Smooth muscle cell (in vitro differentiated cells): ENCODE measurements around the gene CHST12. TPM values are rescaled to one million over a fixed set of nuclear protein-coding genes. Genes with fewer than 3 reads are reported as not detected.
A peak's percentile ranks its signal among the peaks of the same experiment; 100 is the strongest.

Experiments used
- DNase-seq: peaks from one replicate; lab custom pipeline; 2025; ENCODE audit not compliant: unreplicated experiment; lab: John Stamatoyannopoulos, UW
- H2AFZ ChIP-seq: fragments of 200-600 bp; sonication (generic); 2 replicates; pipeline ENCODE4 v1.6.0; 2016; ENCODE audit warnings: antibody characterized with exemption, low read depth, mild to moderate bottlenecking
- H3F3A ChIP-seq: fragments of 200-600 bp; sonication (generic); 2 replicates; pipeline ENCODE4 v1.6.0; 2017; ENCODE audit warnings: antibody characterized with exemption, low read depth
- H3K27ac ChIP-seq: fragments of 200-600 bp; sonication (generic); 2 replicates; pipeline ENCODE4 v1.5.1; 2016; ENCODE audit warnings: low read depth, mild to moderate bottlenecking
- H3K27me3 ChIP-seq: fragments of 200-600 bp; sonication (generic); 2 replicates; pipeline ENCODE4 v1.6.1; 2016; ENCODE audit warnings: low read depth, mild to moderate bottlenecking
- H3K36me3 ChIP-seq: fragments of 200-600 bp; sonication (generic); 2 replicates; pipeline ENCODE4 v1.5.1; 2016; ENCODE audit warnings: low read depth
- H3K4me1 ChIP-seq: fragments of 200-600 bp; sonication (generic); 2 replicates; pipeline ENCODE4 v1.5.1; 2016; ENCODE audit warnings: low read depth
- H3K4me2 ChIP-seq: fragments of 200-600 bp; sonication (generic); 2 replicates; pipeline ENCODE4 v1.6.0; 2016; ENCODE audit warnings: mild to moderate bottlenecking
- H3K4me3 ChIP-seq: fragments of 200-600 bp; sonication (generic); 2 replicates; pipeline ENCODE4 v1.5.1; 2016; ENCODE audit warnings: mild to moderate bottlenecking
- H3K79me2 ChIP-seq: fragments of 200-600 bp; sonication (generic); 2 replicates; pipeline ENCODE4 v1.6.0; 2016; ENCODE audit warnings: low read depth, mild to moderate bottlenecking
- H3K9ac ChIP-seq: fragments of 200-600 bp; sonication (generic); 2 replicates; pipeline ENCODE4 v1.6.0; 2016; ENCODE audit warnings: low read depth
- H3K9me3 ChIP-seq: fragments of 200-600 bp; sonication (generic); replicated peaks from 2 replicates; pipeline ENCODE4 v1.5.1; 2016; ENCODE audit warnings: low read depth
- H4K20me1 ChIP-seq: fragments of 200-600 bp; sonication (generic); 2 replicates; pipeline ENCODE4 v1.6.0; 2016; ENCODE audit warnings: low read depth
- CTCF ChIP-seq: fragments of 200-600 bp; sonication (generic); IDR thresholded peaks from 2 replicates; pipeline ENCODE4 v1.5.1; 2017; ENCODE audit warnings: borderline replicate concordance, mild to moderate bottlenecking, antibody characterized with exemption; ENCODE audit not compliant: insufficient read depth, poor library complexity, severe bottlenecking
- WGBS: methylation state at CpG from one replicate; pipeline ENCODE4 v1.1.7; 2016; ENCODE audit warnings: low lambda C conversion rate; 5-methylcytosine and 5-hydroxymethylcytosine counted together
- polyA plus RNA-seq: library from polyadenylated mRNA; unstranded; fragments of >200 nt; fragmentation: Nextera tagmentation; extraction: Ambion mirVana; gene quantifications from 2 replicates; pipeline ENCODE4 v1.2.1, GENCODE V29; 2016
- total RNA-seq: library from RNA; depleted of rRNA; stranded (reverse); fragments of >200 nt; gene quantifications from 2 replicates; pipeline ENCODE4 v1.2.3, GENCODE V29; 2014

Gene CHST12
- total and polyA plus RNA-seq, 2 experiments from 2014 or later: 10.1 to 19.7 TPM

DNA sequence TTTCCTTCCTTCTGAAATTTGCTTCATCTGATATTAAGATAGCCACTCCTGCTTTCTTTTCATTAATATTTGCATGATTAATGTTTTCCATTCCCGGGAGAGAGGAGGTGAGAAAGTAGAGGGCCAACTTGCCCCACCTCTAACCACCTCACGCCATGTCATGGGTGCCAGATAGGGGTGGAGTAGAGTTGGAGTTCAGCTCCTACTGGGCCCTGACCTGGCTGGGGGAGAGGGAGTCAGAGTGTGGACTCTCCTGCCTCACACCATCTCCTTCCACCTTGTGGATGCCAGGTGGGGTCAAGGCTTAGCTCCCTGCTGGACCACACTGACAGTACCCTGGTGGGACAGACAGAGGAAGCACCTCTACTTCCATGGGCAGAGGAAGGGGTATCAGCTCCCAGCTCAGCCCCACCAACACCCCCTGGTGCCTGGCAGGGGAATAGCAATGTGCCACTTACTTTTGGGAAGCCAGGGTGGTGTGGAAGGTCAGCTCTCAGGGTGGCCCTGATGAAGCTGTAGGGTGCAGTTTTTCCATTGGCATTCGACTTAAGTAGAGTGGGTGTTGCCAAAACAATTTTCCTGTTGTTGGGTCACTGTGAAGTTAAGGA lies 28.0 kb downstream of the CHST12 start:
- TF ChIP-seq CTCF: peak; percentile 21
- Histone ChIP-seq H3K9me3 (no peaks in the 10 kb centered on the region), H3F3A (no peaks in the 10 kb centered on the region), H3K79me2 (no peaks in the 10 kb centered on the region), H3K4me2 (no peak overlapping the region), H3K36me3 (no peaks in the 10 kb centered on the region), H3K4me1 (no peaks in the 10 kb centered on the region), H3K9ac (no peak overlapping the region), H3K27ac (no peak overlapping the region), H3K27me3 (no peaks in the 10 kb centered on the region), H2AFZ (no peak overlapping the region), H3K4me3 (no peak overlapping the region), H4K20me1 (peaks cover 7% of the 10 kb centered on the region)
- DNase-seq: no peak
- WGBS: 80% methylated on average over 3 of the region's 3 CpGs

GRCh38 chr7:2432910-2433712 lies 29.7 kb downstream of the CHST12 start:
- DNase-seq: no peak
- H4K20me1 ChIP-seq: peaks cover 7% of the 10 kb centered on the region
- no peaks in the 10 kb centered on the region for H3K36me3 ChIP-seq
- no peaks in the 10 kb centered on the region for H3K79me2 ChIP-seq
- no peaks in the 10 kb centered on the region for H3F3A ChIP-seq
- H3K9me3 ChIP-seq: no peaks in the 10 kb centered on the region
- H2AFZ ChIP-seq: no peak overlapping the region
- no peaks in the 10 kb centered on the region for H3K4me1 ChIP-seq
- H3K27ac ChIP-seq: no peak overlapping the region
- H3K4me3 ChIP-seq: no peak overlapping the region
- no peak overlapping the region for H3K9ac ChIP-seq
- TF ChIP-seq CTCF: no peak
- H3K4me2 ChIP-seq: no peak overlapping the region
- 99% methylated on average over 77 of the region's 85 CpGs for WGBS
- no peaks in the 10 kb centered on the region for H3K27me3 ChIP-seq

- no peaks in the 10 kb centered on the region for H3F3A ChIP-seq
- WGBS: 93% methylated on average over 42 of the region's 42 CpGs
- no peak overlapping the region for H3K9ac ChIP-seq
These were observed 30.5 kb downstream of the CHST12 start for GRCh38 chr7:2433713-2434550.

More at GRCh38 chr7:2433713-2434550, 30.5 kb downstream of the CHST12 start:
- Histone ChIP-seq H3K9me3 (no peaks in the 10 kb centered on the region), H3K4me2 (no peak overlapping the region), H3K36me3 (no peaks in the 10 kb centered on the region), H3K79me2 (no peaks in the 10 kb centered on the region), H3K27ac (no peak overlapping the region), H3K27me3 (no peaks in the 10 kb centered on the region), H3K4me3 (no peak overlapping the region), H3K4me1 (no peaks in the 10 kb centered on the region), H4K20me1 (peaks cover 7% of the 10 kb centered on the region), H2AFZ (no peak overlapping the region)
- no peak for TF ChIP-seq CTCF
- DNase-seq: no peak
